Measurements from ENCODE around the gene CPB2. TPM values are rescaled to one million over a fixed set of nuclear protein-coding genes. Genes with fewer than 3 reads are reported as not detected.
A peak's percentile ranks its signal among the peaks of the same experiment; 100 is the strongest.

The CPB2 gene
- under 1 TPM in 1 of 2 donors, not detected in 1; 0.11 TPM for total RNA-seq
- polyA plus RNA-seq (ENCODE audit: insufficient read length in 2 of 2) = under 1 TPM; 0.16 to 0.30 TPM
- long read RNA-seq, donor 1, partial matches to known transcripts = 9 of 9 reads
- long read RNA-seq, donor 1, other reads (novel, unspliced or antisense) = 0 of 9 reads
- long read RNA-seq, donor 2, partial matches to known transcripts = 0 of 1 reads
- long read RNA-seq, donor 2, other reads (novel, unspliced or antisense) = 0 of 1 reads
- long read RNA-seq, donor 3 = 0 reads
- long read RNA-seq, donor 4 = 0 reads

- Histone ChIP-seq H3K27me3 (ENCODE audit: control insufficient read depth, insufficient read depth, low read length) (no peaks in the 10 kb centered on the region), H3K4me3 (ENCODE audit: low read depth, low read length) (no peak within 1 kb of the TSS), H3K36me3 (ENCODE audit: control insufficient read depth, insufficient read depth, low read length) (no peaks in the 10 kb centered on the region), H3K9me3 (ENCODE audit: control insufficient read depth, insufficient read depth, low read length) (no peaks in the 10 kb centered on the region), H3K4me1 (ENCODE audit: control insufficient read depth, insufficient read depth, low read length) (no peaks in the 10 kb centered on the region), H3K27ac (ENCODE audit: low read depth, low read length) (no peak within 1 kb of the TSS)
- 95% methylated on average over 3 of the region's 4 CpGs for WGBS (ENCODE audit: insufficient coverage)
- no peak for DNase-seq (ENCODE audit: low read depth in 4 of 6, low spot score in 6 of 6)
These were observed at the start of gene CPB2 for GRCh38 chr13:46104868-46105267. Gene CPB2 (minus strand): TSS chr13:46105033. CDS start chr13:46105009, 24 bp downstream.

- H3K4me3 ChIP-seq (ENCODE audit: low read depth, low read length) = no peak overlapping the region
- 81% methylated on average over 3 of the region's 7 CpGs for WGBS (ENCODE audit: insufficient coverage)
These were observed 49.4 kb upstream of the CPB2 start for GRCh38 chr13:46154136-46154801.

GRCh38 chr13:46152627-46153328 is 47.9 kb upstream of the CPB2 start:
- Histone ChIP-seq H3K27me3 (ENCODE audit: control insufficient read depth, insufficient read depth, low read length) (no peaks in the 10 kb centered on the region), H3K27ac (ENCODE audit: low read depth, low read length) (no peak overlapping the region), H3K4me3 (ENCODE audit: low read depth, low read length) (no peak overlapping the region), H3K9me3 (ENCODE audit: control insufficient read depth, insufficient read depth, low read length) (no peaks in the 10 kb centered on the region), H3K36me3 (ENCODE audit: control insufficient read depth, insufficient read depth, low read length) (no peaks in the 10 kb centered on the region), H3K4me1 (ENCODE audit: control insufficient read depth, insufficient read depth, low read length) (no peaks in the 10 kb centered on the region)
- WGBS (ENCODE audit: insufficient coverage) = 96% methylated on average over 5 of the region's 6 CpGs
- DNase-seq (ENCODE audit: low read depth in 4 of 6, low spot score in 6 of 6) = no peak

More at GRCh38 chr13:46154136-46154801, 49.4 kb upstream of the CPB2 start:
- Histone ChIP-seq H3K9me3 (ENCODE audit: control insufficient read depth, insufficient read depth, low read length) (no peaks in the 10 kb centered on the region), H3K36me3 (ENCODE audit: control insufficient read depth, insufficient read depth, low read length) (no peaks in the 10 kb centered on the region), H3K27ac (ENCODE audit: low read depth, low read length) (no peak overlapping the region), H3K27me3 (ENCODE audit: control insufficient read depth, insufficient read depth, low read length) (no peaks in the 10 kb centered on the region), H3K4me1 (ENCODE audit: control insufficient read depth, insufficient read depth, low read length) (no peaks in the 10 kb centered on the region)
- no peak for DNase-seq (ENCODE audit: low read depth in 4 of 6, low spot score in 6 of 6)

GRCh38 chr13:46150134-46150693 is 45.4 kb upstream of the CPB2 start:
- Histone ChIP-seq H3K4me1 (ENCODE audit: control insufficient read depth, insufficient read depth, low read length) (no peaks in the 10 kb centered on the region), H3K36me3 (ENCODE audit: control insufficient read depth, insufficient read depth, low read length) (no peaks in the 10 kb centered on the region), H3K27ac (ENCODE audit: low read depth, low read length) (no peak overlapping the region), H3K9me3 (ENCODE audit: control insufficient read depth, insufficient read depth, low read length) (no peaks in the 10 kb centered on the region), H3K4me3 (ENCODE audit: low read depth, low read length) (no peak overlapping the region), H3K27me3 (ENCODE audit: control insufficient read depth, insufficient read depth, low read length) (no peaks in the 10 kb centered on the region)
- no CpG with 5 or more reads among the region's 1 CpG for WGBS (ENCODE audit: insufficient coverage)
- DNase-seq (ENCODE audit: low read depth in 4 of 6, low spot score in 6 of 6) = no peak

DNA sequence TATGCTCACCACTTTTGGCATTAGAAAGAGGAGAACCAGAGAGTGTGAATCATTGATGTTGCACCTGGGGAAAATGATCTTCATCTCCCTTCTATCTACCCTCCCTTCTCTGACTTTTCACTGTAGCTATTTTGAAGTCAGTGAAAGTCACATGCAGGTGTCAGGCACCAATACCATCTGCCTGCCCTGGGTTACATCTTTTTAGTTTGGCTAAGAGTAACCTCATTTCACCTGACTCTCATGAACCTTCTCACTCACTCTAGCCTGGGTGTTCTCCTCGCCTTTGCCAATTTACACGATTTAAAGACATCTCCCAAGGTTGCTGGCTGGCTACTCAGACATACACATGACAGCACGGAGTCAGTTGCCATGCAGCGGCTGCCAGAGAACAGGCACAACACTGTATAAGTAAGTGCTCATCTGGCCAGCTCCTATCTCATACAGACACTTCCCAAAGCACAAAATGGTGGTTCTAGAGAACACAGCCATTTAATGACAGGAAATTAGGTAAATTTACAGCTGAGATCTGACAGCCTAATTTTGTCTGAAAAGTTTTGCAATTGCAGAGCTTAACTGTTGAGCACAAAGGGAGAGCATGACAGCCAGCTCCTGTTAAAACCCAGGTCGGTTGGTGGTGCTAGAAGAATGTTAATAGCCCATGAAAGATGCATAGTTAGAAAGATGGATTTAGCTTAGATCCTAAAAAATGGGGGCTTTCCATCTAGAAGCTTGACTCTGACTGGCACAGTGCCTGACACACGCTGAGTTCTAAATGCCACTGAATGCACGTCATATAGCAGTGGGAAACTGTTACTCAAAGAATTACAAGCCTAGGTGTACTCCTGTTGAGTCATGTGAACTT is 44.7 kb upstream of the CPB2 start:
- DNase-seq (ENCODE audit: low read depth in 4 of 6, low spot score in 6 of 6) = peak in 1 of 6 donors; percentile 50
- Histone ChIP-seq H3K27ac (ENCODE audit: low read depth, low read length) (no peak overlapping the region), H3K9me3 (ENCODE audit: control insufficient read depth, insufficient read depth, low read length) (no peaks in the 10 kb centered on the region), H3K4me3 (ENCODE audit: low read depth, low read length) (no peak overlapping the region), H3K4me1 (ENCODE audit: control insufficient read depth, insufficient read depth, low read length) (no peaks in the 10 kb centered on the region), H3K36me3 (ENCODE audit: control insufficient read depth, insufficient read depth, low read length) (no peaks in the 10 kb centered on the region), H3K27me3 (ENCODE audit: control insufficient read depth, insufficient read depth, low read length) (no peaks in the 10 kb centered on the region)
- WGBS (ENCODE audit: insufficient coverage) = 29% methylated on average over 7 of the region's 7 CpGs

GRCh38 chr13:46146898-46147297 is 42.1 kb upstream of the CPB2 start:
- H3K27me3 ChIP-seq (ENCODE audit: control insufficient read depth, insufficient read depth, low read length) = no peaks in the 10 kb centered on the region
- H3K36me3 ChIP-seq (ENCODE audit: control insufficient read depth, insufficient read depth, low read length) = no peaks in the 10 kb centered on the region
- H3K4me3 ChIP-seq (ENCODE audit: low read depth, low read length) = no peak overlapping the region
- WGBS (ENCODE audit: insufficient coverage) = 23% methylated on average over 2 of the region's 3 CpGs
- no peaks in the 10 kb centered on the region for H3K9me3 ChIP-seq (ENCODE audit: control insufficient read depth, insufficient read depth, low read length)
- DNase-seq (ENCODE audit: low read depth in 4 of 6, low spot score in 6 of 6) = peak in 1 of 6 donors; percentile 76
- no peaks in the 10 kb centered on the region for H3K4me1 ChIP-seq (ENCODE audit: control insufficient read depth, insufficient read depth, low read length)
- H3K27ac ChIP-seq (ENCODE audit: low read depth, low read length) = no peak overlapping the region

DNA sequence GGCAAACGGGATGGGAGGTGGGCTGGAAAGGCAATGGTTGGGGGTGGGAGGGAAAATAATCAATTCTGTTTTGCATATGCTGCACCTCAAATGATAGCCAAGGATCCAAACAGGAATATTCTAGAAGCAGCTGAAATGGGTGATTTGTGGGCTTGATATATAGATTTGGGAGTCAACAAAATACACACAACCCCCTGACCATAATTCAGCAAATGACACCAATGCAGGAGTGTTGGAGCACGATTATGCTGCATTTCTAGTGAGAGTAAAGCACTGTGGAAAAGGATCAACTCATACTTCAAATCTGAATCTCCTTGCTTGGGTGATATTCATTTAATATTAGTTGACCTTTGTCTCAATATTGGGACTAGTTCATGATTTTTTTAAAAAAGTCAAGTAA is 41.1 kb upstream of the CPB2 start:
- Histone ChIP-seq H3K36me3 (ENCODE audit: control insufficient read depth, insufficient read depth, low read length) (no peaks in the 10 kb centered on the region), H3K27me3 (ENCODE audit: control insufficient read depth, insufficient read depth, low read length) (no peaks in the 10 kb centered on the region), H3K4me3 (ENCODE audit: low read depth, low read length) (no peak overlapping the region), H3K4me1 (ENCODE audit: control insufficient read depth, insufficient read depth, low read length) (no peaks in the 10 kb centered on the region), H3K9me3 (ENCODE audit: control insufficient read depth, insufficient read depth, low read length) (no peaks in the 10 kb centered on the region), H3K27ac (ENCODE audit: low read depth, low read length) (no peak overlapping the region)
- no CpG with 5 or more reads among the region's 2 CpGs for WGBS (ENCODE audit: insufficient coverage)
- no peak for DNase-seq (ENCODE audit: low read depth in 4 of 6, low spot score in 6 of 6)

DNA sequence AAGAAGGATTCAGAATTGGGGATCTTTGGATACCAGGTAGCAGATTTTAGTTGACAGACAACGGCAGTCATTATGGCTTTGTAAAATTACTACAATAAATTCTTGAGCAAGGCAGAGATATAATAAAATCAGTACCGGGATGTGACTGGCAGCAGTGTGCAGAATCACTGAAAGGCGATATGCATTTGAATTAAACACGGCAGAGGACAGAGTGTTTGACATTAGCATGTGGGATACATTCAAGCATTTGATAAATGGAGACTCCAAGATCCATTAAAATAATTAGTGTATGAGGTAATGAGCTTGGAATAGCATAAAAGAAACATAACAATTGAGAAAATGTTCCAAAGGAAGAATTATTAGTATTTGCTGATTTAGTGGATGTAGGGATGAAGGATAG is 40.3 kb upstream of the CPB2 start:
- Histone ChIP-seq H3K36me3 (ENCODE audit: control insufficient read depth, insufficient read depth, low read length) (no peaks in the 10 kb centered on the region), H3K9me3 (ENCODE audit: control insufficient read depth, insufficient read depth, low read length) (no peaks in the 10 kb centered on the region), H3K27ac (ENCODE audit: low read depth, low read length) (no peak overlapping the region), H3K4me1 (ENCODE audit: control insufficient read depth, insufficient read depth, low read length) (no peaks in the 10 kb centered on the region), H3K4me3 (ENCODE audit: low read depth, low read length) (no peak overlapping the region), H3K27me3 (ENCODE audit: control insufficient read depth, insufficient read depth, low read length) (no peaks in the 10 kb centered on the region)
- DNase-seq (ENCODE audit: low read depth in 4 of 6, low spot score in 6 of 6) = peak in 1 of 6 donors; percentile 47
- 90% methylated on average over 2 of the region's 4 CpGs for WGBS (ENCODE audit: insufficient coverage)

DNA sequence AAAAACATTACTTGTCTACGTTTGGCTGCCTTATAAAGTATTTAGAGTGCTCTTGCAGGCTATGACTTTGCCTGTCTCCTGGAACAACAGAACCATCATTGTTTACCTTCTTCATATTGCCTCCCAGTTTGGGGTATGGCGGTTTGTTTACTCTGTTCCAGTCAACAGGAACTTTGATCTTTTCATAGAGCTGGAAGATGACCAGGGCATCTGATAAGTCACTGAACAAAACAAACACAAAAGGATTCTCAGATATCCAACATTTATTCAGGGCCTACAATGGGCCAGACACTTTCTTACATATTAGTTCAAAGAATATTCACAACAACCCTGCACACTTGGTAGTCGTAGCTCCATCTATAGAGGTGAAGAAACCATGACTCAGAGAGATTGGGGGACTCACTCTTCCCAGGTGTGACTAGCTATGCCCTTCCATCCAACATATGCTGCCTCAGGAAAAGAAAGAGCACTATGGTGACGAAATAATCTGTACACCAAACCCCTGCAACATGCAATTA is 38.4 kb upstream of the CPB2 start:
- Histone ChIP-seq H3K9me3 (ENCODE audit: control insufficient read depth, insufficient read depth, low read length) (no peaks in the 10 kb centered on the region), H3K4me1 (ENCODE audit: control insufficient read depth, insufficient read depth, low read length) (no peaks in the 10 kb centered on the region), H3K27me3 (ENCODE audit: control insufficient read depth, insufficient read depth, low read length) (no peaks in the 10 kb centered on the region), H3K27ac (ENCODE audit: low read depth, low read length) (no peak overlapping the region), H3K36me3 (ENCODE audit: control insufficient read depth, insufficient read depth, low read length) (no peaks in the 10 kb centered on the region), H3K4me3 (ENCODE audit: low read depth, low read length) (no peak overlapping the region)
- DNase-seq (ENCODE audit: low read depth in 4 of 6, low spot score in 6 of 6) = peak in 1 of 6 donors; percentile 39
- WGBS (ENCODE audit: insufficient coverage) = 40% methylated on average over 2 of the region's 4 CpGs
